Spleen (tissue), 11 donors: ENCODE measurements around the gene DIDO1. TPM values are rescaled to one million over a fixed set of nuclear protein-coding genes. Genes with fewer than 3 reads are reported as not detected.
A peak's percentile ranks its signal among the peaks of the same experiment; 100 is the strongest.

Experiments used
- DNase-seq: peaks from one replicate; pipeline ENCODE4 v3.0.0-alpha.2; 2020
- H3K27ac ChIP-seq, 8 donors: fragments of 200-600 bp; sonication (generic) in 7 of 8; 1 replicate in 4 of 8; 2 replicates in 4 of 8; pipeline versions ENCODE4 v1.5.0 to v1.8.0; 2016 to 2021; ENCODE audit warnings: inconsistent platforms in 4 of 8, mild to moderate bottlenecking in 4 of 8, moderate library complexity in 1 of 8
- H3K27me3 ChIP-seq, 7 donors: fragments of 200-600 bp; sonication (generic) in 6 of 7; replicated peaks in 1 of 7; 1 replicate in 4 of 7; 2 replicates in 3 of 7; pipeline versions ENCODE4 v1.5.0 to v1.8.0; 2016 to 2021; ENCODE audit warnings: inconsistent platforms in 3 of 7, mild to moderate bottlenecking in 1 of 7
- H3K36me3 ChIP-seq, 6 donors: fragments of 200-600 bp; sonication (generic) in 5 of 6; 1 replicate in 4 of 6; 2 replicates in 2 of 6; pipeline versions ENCODE4 v1.5.0 to v1.8.0; 2016 to 2021; ENCODE audit warnings: inconsistent platforms in 2 of 6
- H3K4me1 ChIP-seq, 6 donors: fragments of 200-600 bp; sonication (generic) in 5 of 6; 1 replicate in 3 of 6; 2 replicates in 3 of 6; pipeline versions ENCODE4 v1.5.0 to v1.8.0; 2016 to 2021; ENCODE audit warnings: inconsistent platforms in 3 of 6
- H3K4me3 ChIP-seq, 8 donors: fragments of 200-600 bp; sonication (generic) in 7 of 8; 1 replicate in 4 of 8; 2 replicates in 4 of 8; pipeline versions ENCODE4 v1.5.0 to v1.8.0; 2016 to 2021; ENCODE audit warnings: inconsistent platforms in 4 of 8, mild to moderate bottlenecking in 4 of 8, moderate library complexity in 2 of 8
- H3K9me3 ChIP-seq, 8 donors: fragments of 200-600 bp; sonication (generic) in 7 of 8; 1 replicate in 4 of 8; 2 replicates in 4 of 8; pipeline versions ENCODE4 v1.5.0 to v1.8.0; 2016 to 2021; ENCODE audit warnings: inconsistent platforms in 4 of 8
- CTCF ChIP-seq, 11 experiments: fragments of 200-600 bp in 7 of 11; fragments of 450-650 bp in 4 of 11; sonication (generic) in 4 of 11; IDR thresholded peaks in 8 of 11; conservative IDR thresholded peaks in 3 of 11; 1 replicate in 7 of 11; 2 replicates in 4 of 11; pipeline versions ENCODE4 v1.4.0 to v1.8.0; 2016 to 2021; ENCODE audit warnings: antibody characterized with exemption in 11 of 11, inconsistent platforms in 4 of 11, mild to moderate bottlenecking in 1 of 11
- POLR2A ChIP-seq, 3 donors: fragments of 450-650 bp; IDR thresholded peaks; one replicate each; pipeline ENCODE4 v1.5.1; 2017; ENCODE audit warnings: antibody characterized with exemption in 3 of 3, mild to moderate bottlenecking in 1 of 3
- POLR2AphosphoS5 ChIP-seq, 3 donors: sonication (generic); formaldehyde crosslinking; IDR thresholded peaks; one replicate each; pipeline ENCODE4 v1.5.1; 2017; ENCODE audit warnings: antibody characterized with exemption in 3 of 3
- WGBS, 5 donors: extraction: QIAGEN DNeasy Blood & Tissue Kit in 3 of 5; methylation state at CpG; one replicate each; pipeline versions ENCODE4 v1.1.5 to v1.1.7; 2013 to 2018; 5-methylcytosine and 5-hydroxymethylcytosine counted together
- intact Hi-C: fragments of 100-400 bp; cut with DNase I; formaldehyde crosslinking; loops from one replicate; pipeline ENCODE4 v1.15.0; 2023; ENCODE audit warnings: low total_unique reads
- polyA plus RNA-seq, 3 donors: library from polyadenylated mRNA; stranded (reverse); fragments of 200-250 nt; gene quantifications; one replicate each; pipeline ENCODE4 v1.2.1, GENCODE V29; 2013
- total RNA-seq, 7 donors: library from RNA; depleted of rRNA in 3 of 7; stranded (reverse); fragments of >200 nt in 3 of 7; fragmentation: NEBNext Ultra II Directional in 4 of 7; extraction: Animal tissue kit (Norgen Biotek cat#: 25700) in 4 of 7; gene quantifications; one replicate each; pipeline versions ENCODE4 v1.1.0 to v1.2.1, GENCODE V29; 2016 to 2021
- donor health status: healthy with polysubstance abuse.
- donor health status: DM: no; HTN: no; CAD: no; lungs with moderate emphysema.
- donor health status: DM: no; HTN: no; CAD: no.
- donor health status: Bipolar disorder and iron deficiency.
- donor health status: healthy.
- donor health status: DM: no; HTN: no; CAD: no.
- donor health status: DM: yes; HTN: yes; CAD: no.

Gene DIDO1
- total and polyA plus RNA-seq, 10 donors: 17.4 to 79.6 (median 66.9) TPM

GRCh38 chr20:62947532-62948300 lies 21.4 kb upstream of the DIDO1 start:
- H3K27me3 ChIP-seq: no peaks in the 10 kb centered on the region
- no peak overlapping the region for H3K27ac ChIP-seq
- DNase-seq: peak; percentile 13
- H3K36me3 ChIP-seq: peaks cover 0 to 83% (median 64%) of the 10 kb centered on the region in 6 donors
- 95 to 97% (median 96%) methylated on average over 17 of the region's 17 CpGs for WGBS, 5 donors
- no peak overlapping the region for H3K4me3 ChIP-seq
- peaks cover 5 to 22% (median 11%) of the 10 kb centered on the region in 6 donors for H3K4me1 ChIP-seq
- H3K9me3 ChIP-seq: no peaks in the 10 kb centered on the region
- intact Hi-C loops: no loop called here
- no peak for TF ChIP-seq POLR2A (IDR thresholded peaks at IDR 0.05)
- no peak for TF ChIP-seq CTCF (IDR thresholded peaks at IDR 0.05 in 8 of 11, conservative IDR thresholded peaks at IDR 0.05 in 3 of 11)
- no peak for TF ChIP-seq POLR2AphosphoS5 (IDR thresholded peaks at IDR 0.05)

- TF ChIP-seq POLR2AphosphoS5 (IDR thresholded peaks at IDR 0.05) (no peak), POLR2A (IDR thresholded peaks at IDR 0.05) (no peak), CTCF (IDR thresholded peaks at IDR 0.05 in 8 of 11, conservative IDR thresholded peaks at IDR 0.05 in 3 of 11) (no peak)
Observed at GRCh38 chr20:62946918-62947317, 20.6 kb upstream of the DIDO1 start.

GRCh38 chr20:62945771-62946339 lies 19.6 kb upstream of the DIDO1 start:
- Histone ChIP-seq H3K36me3 (peaks cover 0 to 100% (median 74%) of the 10 kb centered on the region in 6 donors), H3K27ac (no peak overlapping the region), H3K9me3 (no peaks in the 10 kb centered on the region), H3K27me3 (no peaks in the 10 kb centered on the region), H3K4me1 (peaks cover 0 to 22% (median 8%) of the 10 kb centered on the region in 6 donors), H3K4me3 (no peak overlapping the region)
- peak; percentile 64 for DNase-seq
- TF ChIP-seq POLR2A (IDR thresholded peaks at IDR 0.05) (no peak), POLR2AphosphoS5 (IDR thresholded peaks at IDR 0.05) (peak in 1 of 3 donors; percentile 53), CTCF (IDR thresholded peaks at IDR 0.05 in 8 of 11, conservative IDR thresholded peaks at IDR 0.05 in 3 of 11) (no peak)
- WGBS, 5 donors: 91 to 96% (median 92%) methylated on average over 21 to 25 of the region's 25 CpGs
- intact Hi-C loops: no loop called here

More at GRCh38 chr20:62946918-62947317, 20.6 kb upstream of the DIDO1 start:
- Histone ChIP-seq H3K36me3 (peaks cover 0 to 91% (median 68%) of the 10 kb centered on the region in 6 donors), H3K27me3 (no peaks in the 10 kb centered on the region), H3K9me3 (no peaks in the 10 kb centered on the region), H3K4me3 (no peak overlapping the region), H3K4me1 (peaks cover 0 to 22% (median 5%) of the 10 kb centered on the region in 6 donors), H3K27ac (no peak overlapping the region)
- intact Hi-C loops: no loop called here
- peak; percentile 8 for DNase-seq
- WGBS, 5 donors: 86 to 91% (median 90%) methylated on average over 10 of the region's 10 CpGs

- 93 to 97% (median 94%) methylated on average over 10 of the region's 10 CpGs for WGBS, 5 donors
- Histone ChIP-seq H3K27me3 (no peaks in the 10 kb centered on the region), H3K9me3 (no peaks in the 10 kb centered on the region), H3K4me3 (no peak overlapping the region), H3K36me3 (peaks cover 0 to 91% (median 72%) of the 10 kb centered on the region in 6 donors), H3K27ac (no peak overlapping the region), H3K4me1 (peaks cover 2 to 29% (median 18%) of the 10 kb centered on the region in 6 donors)
- TF ChIP-seq POLR2A (IDR thresholded peaks at IDR 0.05) (no peak), CTCF (IDR thresholded peaks at IDR 0.05 in 8 of 11, conservative IDR thresholded peaks at IDR 0.05 in 3 of 11) (no peak), POLR2AphosphoS5 (IDR thresholded peaks at IDR 0.05) (no peak)
- intact Hi-C loops: no loop called here
- peak; percentile 46 for DNase-seq
Observed at GRCh38 chr20:62944746-62945145, 18.4 kb upstream of the DIDO1 start.
